Kidney (tissue), 14 donors: ENCODE data around the gene CMSS1. TPM values are rescaled to one million over a fixed set of nuclear protein-coding genes. Genes with fewer than 3 reads are reported as not detected.

Experiments used
- DNase-seq, 5 donors: peaks; one replicate each; pipeline ENCODE4 v3.0.0-alpha.2; 2013 to 2020
- FAIRE-seq: peaks from 2 replicates; lab custom pipeline; 2012; peaks lifted over from hg19 to GRCh38; lab: Jason Lieb, UNC
- H3K27ac ChIP-seq, 2 donors: one replicate each; pipeline ENCODE4 v1.7.0; 2013; ENCODE audit warnings: low read depth in 2 of 2, low read length in 2 of 2, inconsistent platforms in 1 of 2
- H3K27me3 ChIP-seq: one replicate; pipeline ENCODE4 v1.7.1; 2013; ENCODE audit warnings: low read length, inconsistent platforms; ENCODE audit not compliant: control insufficient read depth, insufficient read depth
- H3K36me3 ChIP-seq, 3 donors: one replicate each; pipeline versions ENCODE4 v1.7.0 to v1.7.1; 2013; ENCODE audit warnings: low read length in 3 of 3, control low read depth in 1 of 3, inconsistent platforms in 1 of 3; ENCODE audit not compliant: insufficient read depth in 3 of 3, control insufficient read depth in 2 of 3
- H3K4me1 ChIP-seq, 3 donors: one replicate each; pipeline versions ENCODE4 v1.7.0 to v1.7.1; 2013; ENCODE audit warnings: low read length in 3 of 3, inconsistent platforms in 1 of 3, low read depth in 1 of 3; ENCODE audit not compliant: control insufficient read depth in 2 of 3, insufficient read depth in 2 of 3
- H3K4me3 ChIP-seq, 3 donors: one replicate each; pipeline versions ENCODE4 v1.7.0 to v1.8.1; 2013; ENCODE audit warnings: low read length in 3 of 3, control low read depth in 1 of 3, inconsistent platforms in 1 of 3
- H3K9ac ChIP-seq, 3 donors: one replicate each; pipeline versions ENCODE4 v1.7.0 to v1.7.1; 2013; ENCODE audit warnings: low read length in 3 of 3, control low read depth in 1 of 3, inconsistent platforms in 1 of 3
- H3K9me3 ChIP-seq, 3 donors: one replicate each; pipeline versions ENCODE4 v1.7.0 to v1.7.1; 2013; ENCODE audit warnings: low read length in 3 of 3, control low read depth in 1 of 3, inconsistent platforms in 1 of 3; ENCODE audit not compliant: control insufficient read depth in 2 of 3, insufficient read depth in 1 of 3
- CTCF ChIP-seq: IDR thresholded peaks from 3 replicates; pipeline ENCODE4 v1.5.1; 2012; ENCODE audit warnings: mild to moderate bottlenecking, moderate library complexity, borderline replicate concordance; ENCODE audit not compliant: insufficient read depth; ENCODE audit errors: extremely low read depth
- intact Hi-C: fragments of 100-400 bp; cut with DNase I; formaldehyde crosslinking; loops from one replicate; pipeline ENCODE4 v1.11.1; 2022
- polyA plus RNA-seq: library from polyadenylated mRNA; stranded (reverse); fragments of 350-450 nt; fragmentation: Illumina TruSeq; extraction: RNeasy Lipid Tissue Mini Kit (QIAGEN cat#74804); gene quantifications from one replicate; pipeline ENCODE4 v1.2.3, GENCODE V29; 2014; ENCODE audit warnings: low read depth, low replicate concordance; ENCODE audit not compliant: insufficient read depth
- total RNA-seq: library from RNA; stranded (reverse); fragmentation: NEBNext Ultra II Directional; extraction: Animal tissue kit (Norgen Biotek cat#: 25700); gene quantifications from one replicate; pipeline ENCODE4 v1.2.1, GENCODE V29; 2021
- donor health status: control.
- donor health status: control.
- donor health status: control.
- donor health status: control.
- donor health status: control.
- donor health status: DM: yes; HTN: yes; CAD: no.
- donor health status: Normal renal cell carcinoma (clear cell type).

The CMSS1 gene
- total and polyA plus RNA-seq, 2 donors from 2014 or later = 26.4 to 27.0 TPM

DNA sequence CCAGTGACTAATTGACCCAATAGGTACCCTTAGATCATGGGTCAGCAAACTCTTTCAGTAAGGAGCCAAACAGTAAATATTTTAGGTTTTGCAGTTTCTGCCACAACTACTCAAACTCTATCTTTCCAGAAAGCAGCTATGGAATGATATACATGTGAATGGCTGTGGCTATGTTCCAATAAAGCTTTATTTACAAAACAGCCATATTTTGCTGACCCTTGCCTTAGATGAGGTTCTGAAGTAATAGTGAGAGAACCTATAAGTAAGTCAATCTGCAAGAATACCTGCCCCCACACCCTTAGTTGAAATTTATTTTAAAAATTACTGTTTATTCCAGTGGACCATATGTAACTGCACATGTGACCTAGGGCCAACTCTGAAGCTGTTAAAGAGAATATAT lies 134.0 kb downstream of the CMSS1 start:
- intact Hi-C loops = no loop called here
- peaks cover 0 to 5% (median 0%) of the 10 kb centered on the region in 3 donors for H3K4me1 ChIP-seq
- TF ChIP-seq CTCF = no peak
- H3K36me3 ChIP-seq = no peaks in the 10 kb centered on the region
- no peak overlapping the region for H3K9ac ChIP-seq
- no peak for FAIRE-seq
- DNase-seq = no peak
- no peaks in the 10 kb centered on the region for H3K9me3 ChIP-seq
- no peaks in the 10 kb centered on the region for H3K27me3 ChIP-seq
- H3K4me3 ChIP-seq = no peak overlapping the region
- H3K27ac ChIP-seq = no peak overlapping the region

DNA sequence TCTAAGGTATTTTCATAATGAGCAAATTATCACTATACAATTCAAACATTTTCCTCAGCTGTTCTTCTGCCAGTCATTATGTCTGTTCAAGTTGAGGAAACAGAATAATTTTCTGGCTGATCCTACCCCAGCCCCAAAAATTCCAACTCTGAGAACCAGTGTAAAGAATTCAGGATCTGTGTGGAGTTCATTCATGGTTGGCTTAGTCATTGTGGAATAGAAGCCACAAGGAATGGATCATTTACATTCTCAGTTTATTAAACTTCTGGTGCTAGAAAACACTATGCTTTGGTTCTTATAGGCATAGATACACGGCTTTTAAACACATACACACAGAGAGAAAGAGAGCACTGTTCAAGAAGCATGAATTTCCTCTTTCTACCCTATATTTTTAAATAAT lies 134.6 kb downstream of the CMSS1 start:
- FAIRE-seq (no peak), DNase-seq (no peak)
- TF ChIP-seq CTCF = no peak
- intact Hi-C loops = no loop called here
- Histone ChIP-seq H3K4me3 (no peak overlapping the region), H3K9ac (no peak overlapping the region), H3K4me1 (peaks cover 0 to 5% (median 0%) of the 10 kb centered on the region in 3 donors), H3K9me3 (no peaks in the 10 kb centered on the region), H3K27me3 (no peaks in the 10 kb centered on the region), H3K36me3 (no peaks in the 10 kb centered on the region), H3K27ac (no peak overlapping the region)

- no peak overlapping the region for H3K9ac ChIP-seq
- H3K9me3 ChIP-seq = no peaks in the 10 kb centered on the region
- H3K4me3 ChIP-seq = no peak overlapping the region
- no peak for DNase-seq
- peaks cover 0 to 5% (median 3%) of the 10 kb centered on the region in 3 donors for H3K4me1 ChIP-seq
- no peaks in the 10 kb centered on the region for H3K36me3 ChIP-seq
- intact Hi-C loops = no loop called here
- H3K27ac ChIP-seq = no peak overlapping the region
- FAIRE-seq = no peak
- TF ChIP-seq CTCF = no peak
- no peaks in the 10 kb centered on the region for H3K27me3 ChIP-seq
Observed at GRCh38 chr3:99953596-99953995, 135.9 kb downstream of the CMSS1 start.
